Testis (tissue), 2 donors: ENCODE results near the gene CTF1.

Experiments used
- CTCF ChIP-seq, 3 experiments: fragments of 450-650 bp in 2 of 3; fragments of 200-600 bp in 1 of 3; sonication (generic) in 1 of 3; IDR thresholded peaks; one replicate each; pipeline ENCODE4 v1.5.1; 2016 to 2019; ENCODE audit warnings: antibody characterized with exemption in 3 of 3, mild to moderate bottlenecking in 2 of 3, moderate library complexity in 1 of 3
- POLR2A ChIP-seq: fragments of 450-650 bp; IDR thresholded peaks from one replicate; pipeline ENCODE4 v1.6.1; 2017; ENCODE audit warnings: antibody characterized with exemption, mild to moderate bottlenecking, moderate library complexity

- TF ChIP-seq CTCF (IDR thresholded peaks at IDR 0.05) (no peak), POLR2A (no peak)
Measured at GRCh38 chr16:30876867-30877266, 19.5 kb upstream of the CTF1 start.
